Measurements from ENCODE around the gene BTD. TPM values are rescaled to one million over a fixed set of nuclear protein-coding genes. Genes with fewer than 3 reads are reported as not detected.

The BTD gene
- total and polyA plus RNA-seq, 10 of the 15 experiments (the other 5 are each of a cell fraction or from before 2014, with no cell fraction given), result 3.4 to 10.3 (median 5.0) TPM

DNA sequence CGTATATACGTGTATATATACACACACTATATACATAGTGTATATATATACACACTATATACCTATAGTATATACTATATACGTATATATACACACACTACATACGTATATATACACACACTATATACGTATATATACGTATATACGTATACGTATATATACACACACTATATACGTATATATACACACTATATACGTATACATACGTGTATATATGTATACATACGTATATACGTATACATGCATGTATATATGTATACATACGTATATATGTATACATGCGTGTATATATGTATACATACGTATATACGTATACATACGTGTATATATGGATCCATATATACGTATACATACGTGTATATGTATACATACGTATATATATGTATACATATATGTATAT, 9.6 kb upstream of the BTD start:
- no peak for DNase-seq (ENCODE audit: low read depth, low spot score)
- Histone ChIP-seq H4K20me1 (ENCODE audit: control insufficient read depth, insufficient read depth) (no peaks in the 10 kb centered on the region), H3K27ac (ENCODE audit: control insufficient read depth, insufficient read depth) (no peak overlapping the region), H3K4me3 (no peak overlapping the region), H3K36me3 (ENCODE audit: control insufficient read depth in 2 of 2, insufficient read depth in 2 of 2, low read length in 1 of 2) (peaks cover 0 to 6% of the 10 kb centered on the region in 2 experiments; a peak in 2 of 4 replicates), H3K4me1 (ENCODE audit: control insufficient read depth, insufficient read depth, low read length) (no peaks in the 10 kb centered on the region), H2AFZ (ENCODE audit: control insufficient read depth, low read depth, low read length) (no peak overlapping the region), H3K9me3 (replicated peaks; ENCODE audit: control insufficient read depth, insufficient read depth, low read length) (no peaks in the 10 kb centered on the region), H3K27me3 (replicated peaks in 1 of 2; ENCODE audit: control insufficient read depth in 2 of 2, insufficient read depth in 2 of 2, low read length in 1 of 2) (no peaks in the 10 kb centered on the region), H3K9ac (ENCODE audit: control insufficient read depth, insufficient read depth, low read length) (no peak overlapping the region), H3K79me2 (ENCODE audit: control insufficient read depth, insufficient read depth, low read length) (no peaks in the 10 kb centered on the region), H3K4me2 (ENCODE audit: control insufficient read depth, insufficient read depth) (no peak overlapping the region)
- ChIA-PET RAD21 (ENCODE audit: unreplicated experiment) (no interaction called here), SMC1A (ENCODE audit: uncharacterized antibody, unreplicated experiment) (no interaction called here), CTCF (no interaction called here), POLR2A (no interaction called here)
- in situ Hi-C loops (cut with MboI) (no loop called here), intact Hi-C loops (cut with micrococcal nuclease; ENCODE audit: unreplicated experiment) (no loop called here)
- 94% methylated on average over 21 of the region's 21 CpGs for WGBS (ENCODE audit: insufficient coverage, insufficient replicate concordance, low lambda C conversion rate, missing lambda C conversion rate)
- no peak for ATAC-seq
- BruUV-seq (replicated peaks), result no TSS peak
- no peak for TF ChIP-seq CBX3 (IDR thresholded peaks at IDR 0.05; ENCODE audit: borderline replicate concordance, low read depth)
- TF ChIP-seq, protein P1, sequence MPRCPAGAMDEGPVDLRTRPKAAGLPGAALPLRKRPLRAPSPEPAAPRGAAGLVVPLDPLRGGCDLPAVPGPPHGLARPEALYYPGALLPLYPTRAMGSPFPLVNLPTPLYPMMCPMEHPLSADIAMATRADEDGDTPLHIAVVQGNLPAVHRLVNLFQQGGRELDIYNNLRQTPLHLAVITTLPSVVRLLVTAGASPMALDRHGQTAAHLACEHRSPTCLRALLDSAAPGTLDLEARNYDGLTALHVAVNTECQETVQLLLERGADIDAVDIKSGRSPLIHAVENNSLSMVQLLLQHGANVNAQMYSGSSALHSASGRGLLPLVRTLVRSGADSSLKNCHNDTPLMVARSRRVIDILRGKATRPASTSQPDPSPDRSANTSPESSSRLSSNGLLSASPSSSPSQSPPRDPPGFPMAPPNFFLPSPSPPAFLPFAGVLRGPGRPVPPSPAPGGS (IDR thresholded peaks at IDR 0.05; ENCODE audit: borderline replicate concordance, insufficient read depth, low read depth, low read length, poor library complexity, severe bottlenecking), result no peak
- no peak for TF ChIP-seq SMARCA5 (IDR thresholded peaks at IDR 0.05)
- TF ChIP-seq, protein P2, sequence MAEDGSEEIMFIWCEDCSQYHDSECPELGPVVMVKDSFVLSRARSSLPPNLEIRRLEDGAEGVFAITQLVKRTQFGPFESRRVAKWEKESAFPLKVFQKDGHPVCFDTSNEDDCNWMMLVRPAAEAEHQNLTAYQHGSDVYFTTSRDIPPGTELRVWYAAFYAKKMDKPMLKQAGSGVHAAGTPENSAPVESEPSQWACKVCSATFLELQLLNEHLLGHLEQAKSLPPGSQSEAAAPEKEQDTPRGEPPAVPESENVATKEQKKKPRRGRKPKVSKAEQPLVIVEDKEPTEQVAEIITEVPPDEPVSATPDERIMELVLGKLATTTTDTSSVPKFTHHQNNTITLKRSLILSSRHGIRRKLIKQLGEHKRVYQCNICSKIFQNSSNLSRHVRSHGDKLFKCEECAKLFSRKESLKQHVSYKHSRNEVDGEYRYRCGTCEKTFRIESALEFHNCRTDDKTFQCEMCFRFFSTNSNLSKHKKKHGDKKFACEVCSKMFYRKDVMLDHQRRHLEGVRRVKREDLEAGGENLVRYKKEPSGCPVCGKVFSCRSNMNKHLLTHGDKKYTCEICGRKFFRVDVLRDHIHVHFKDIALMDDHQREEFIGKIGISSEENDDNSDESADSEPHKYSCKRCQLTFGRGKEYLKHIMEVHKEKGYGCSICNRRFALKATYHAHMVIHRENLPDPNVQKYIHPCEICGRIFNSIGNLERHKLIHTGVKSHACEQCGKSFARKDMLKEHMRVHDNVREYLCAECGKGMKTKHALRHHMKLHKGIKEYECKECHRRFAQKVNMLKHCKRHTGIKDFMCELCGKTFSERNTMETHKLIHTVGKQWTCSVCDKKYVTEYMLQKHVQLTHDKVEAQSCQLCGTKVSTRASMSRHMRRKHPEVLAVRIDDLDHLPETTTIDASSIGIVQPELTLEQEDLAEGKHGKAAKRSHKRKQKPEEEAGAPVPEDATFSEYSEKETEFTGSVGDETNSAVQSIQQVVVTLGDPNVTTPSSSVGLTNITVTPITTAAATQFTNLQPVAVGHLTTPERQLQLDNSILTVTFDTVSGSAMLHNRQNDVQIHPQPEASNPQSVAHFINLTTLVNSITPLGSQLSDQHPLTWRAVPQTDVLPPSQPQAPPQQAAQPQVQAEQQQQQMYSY (CRISPR knock-in tag; IDR thresholded peaks at IDR 0.05), result 0 out of 2 replicates have a peak, but pooled peaks have one; percentile 52
- FAIRE-seq, result no peak
